Activated CD8-positive, alpha-beta memory T cell treated with anti-CD3 and anti-CD28 coated beads, Interleukin-2, amount 50 U/mL, for 4 hours (primary cell): ENCODE measurements around the gene MAP4K1.
"Not testable (repeated sequence)": the region's sequence is repeated elsewhere in the genome, so short reads cannot be mapped to it uniquely, and the experiment has no call there.

Source experiments
- DNase-seq: peaks from one replicate; pipeline ENCODE4 v3.0.0-alpha.2; 2020

MAP4K1 gene

GRCh38 chr19:38619361-38620174 lies 1.8 kb upstream of the MAP4K1 start:
- no peak for DNase-seq

GRCh38 chr19:38618590-38619360 lies 1.0 kb upstream of the MAP4K1 start, which contains the start of gene EIF3K:
EIF3K (plus strand) TSS chr19:38619188; CDS start chr19:38619269, 81 bp downstream.
- peak; percentile 97 for DNase-seq

- no peak for DNase-seq
These were observed 430 bp downstream of the MAP4K1 start for GRCh38 chr19:38617283-38617763.

GRCh38 chr19:38616265-38616664 lies 1.5 kb downstream of the MAP4K1 start:
- no peak for DNase-seq

- DNase-seq: no peak
These were observed 2.7 kb downstream of the MAP4K1 start for GRCh38 chr19:38615007-38615581.

GRCh38 chr19:38614289-38614688 lies 3.5 kb downstream of the MAP4K1 start:
- DNase-seq: no peak

GRCh38 chr19:38606131-38606530 lies 11.6 kb downstream of the MAP4K1 start:
- DNase-seq: no peak

- not testable (repeated sequence) for DNase-seq
These were observed 14.9 kb downstream of the MAP4K1 start for GRCh38 chr19:38602856-38603255.

GRCh38 chr19:38599722-38600121 lies 18.0 kb downstream of the MAP4K1 start:
- no peak for DNase-seq

GRCh38 chr19:38597075-38597474 lies 20.7 kb downstream of the MAP4K1 start:
- no peak for DNase-seq

GRCh38 chr19:38596057-38596981 lies 21.4 kb downstream of the MAP4K1 start:
- DNase-seq: no peak

GRCh38 chr19:38592940-38593339 lies 24.8 kb downstream of the MAP4K1 start:
- DNase-seq: no peak

GRCh38 chr19:38588041-38588440 lies 29.7 kb downstream of the MAP4K1 start:
- no peak for DNase-seq

- DNase-seq: no peak
These were observed 30.2 kb downstream of the MAP4K1 start for GRCh38 chr19:38587562-38587961.

- DNase-seq: no peak
These were observed 33.8 kb downstream of the MAP4K1 start for GRCh38 chr19:38583985-38584305.

GRCh38 chr19:38583219-38583984 lies 34.4 kb downstream of the MAP4K1 start:
- DNase-seq: no peak

GRCh38 chr19:38580080-38580479 lies 37.7 kb downstream of the MAP4K1 start:
- DNase-seq: no peak

- DNase-seq: not testable (repeated sequence)
These were observed 38.4 kb downstream of the MAP4K1 start for GRCh38 chr19:38579304-38579703.

- DNase-seq: no peak
These were observed 39.9 kb downstream of the MAP4K1 start for GRCh38 chr19:38577826-38578225.

- DNase-seq: no peak
These were observed 46.1 kb downstream of the MAP4K1 start for GRCh38 chr19:38571682-38572081.

GRCh38 chr19:38569368-38569983 lies 48.3 kb downstream of the MAP4K1 start:
- no peak for DNase-seq
